Lower leg skin (tissue), 4 donors: ENCODE measurements around the gene TEX101. TPM values are rescaled to one million over a fixed set of nuclear protein-coding genes. Genes with fewer than 3 reads are reported as not detected.

ENCODE experiments used
- DNase-seq, 2 donors: peaks; one replicate each; pipeline ENCODE4 v3.0.0-alpha.2; 2019; ENCODE audit warnings: low spot score in 2 of 2
- H3K4me3 ChIP-seq: fragments of 200-600 bp; sonication (generic); 2 replicates; pipeline ENCODE4 v1.5.1; 2017; ENCODE audit warnings: mild to moderate bottlenecking, low read depth; ENCODE audit not compliant: poor library complexity, severe bottlenecking
- CTCF ChIP-seq, 3 donors: fragments of 450-650 bp; IDR thresholded peaks; one replicate each; pipeline ENCODE4 v1.5.1; 2016; ENCODE audit warnings: antibody characterized with exemption in 3 of 3, mild to moderate bottlenecking in 3 of 3, moderate library complexity in 2 of 3
- POLR2A ChIP-seq, 2 donors: fragments of 450-650 bp; IDR thresholded peaks; one replicate each; pipeline ENCODE4 v1.6.1; 2016 to 2017; ENCODE audit warnings: antibody characterized with exemption in 2 of 2, mild to moderate bottlenecking in 1 of 2, moderate library complexity in 1 of 2
- WGBS, 2 donors: methylation state at CpG; one replicate each; pipeline ENCODE4 v1.1.5; 2018; 5-methylcytosine and 5-hydroxymethylcytosine counted together
- intact Hi-C: fragments of 100-400 bp; cut with DNase I; formaldehyde crosslinking; loops from one replicate; pipeline ENCODE4 v1.15.0; 2023; ENCODE audit warnings: low total_unique reads
- total RNA-seq, 4 donors: library from RNA; depleted of rRNA; stranded (reverse); fragments of >200 nt; gene quantifications; one replicate each; pipeline ENCODE4 v1.1.0, GENCODE V29; 2016

Gene TEX101
- total RNA-seq, 4 donors from 2014 or later, result 0.74 TPM; not detected in 3

- H3K4me3 ChIP-seq, result peak within 1 kb of the TSS; percentile 32
- peak; percentile 74 to 94 for DNase-seq
- WGBS, 2 donors, result 21 to 27% methylated on average over 24 of the region's 24 CpGs
- intact Hi-C loops, result no loop called here
- no peak for TF ChIP-seq POLR2A (IDR thresholded peaks at IDR 0.05)
- TF ChIP-seq CTCF (IDR thresholded peaks at IDR 0.05), result no peak
Measured at GRCh38 chr19:43465468-43466120, 50.9 kb downstream of the TEX101 start, which contains the start of gene LYPD3. Gene LYPD3, minus strand, starts transcription at chr19:43465608. Its CDS starts 37 bp downstream, at chr19:43465571.

DNA sequence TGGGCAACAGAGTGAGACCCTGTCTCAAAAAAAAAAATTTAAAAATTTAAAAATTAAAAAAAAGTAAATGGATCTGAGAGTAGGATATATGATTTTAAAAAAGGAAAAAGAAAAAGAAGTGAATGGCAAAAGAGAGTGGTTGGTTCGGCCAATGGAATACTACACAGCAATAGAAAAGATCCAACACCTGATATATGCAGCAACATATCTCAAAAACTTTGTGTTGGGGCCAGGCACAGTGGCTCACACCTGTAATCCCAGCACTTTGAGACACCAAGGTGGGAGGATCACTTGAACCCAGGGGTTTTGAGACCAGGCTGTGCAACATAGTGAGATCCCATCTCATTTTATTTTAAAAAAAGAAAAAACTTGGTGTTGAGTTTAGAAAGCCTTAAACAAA, 52.1 kb downstream of the TEX101 start:
- 97 to 100% methylated on average over 1 of the region's 1 CpG for whole genome bisulfite sequencing, 2 donors
- no peak for DNase-seq
- TF ChIP-seq POLR2A (IDR thresholded peaks at IDR 0.05), result no peak
- no peak for TF ChIP-seq CTCF (IDR thresholded peaks at IDR 0.05)
- H3K4me3 ChIP-seq, result no peak overlapping the region
- intact Hi-C loops, result no loop called here

DNA sequence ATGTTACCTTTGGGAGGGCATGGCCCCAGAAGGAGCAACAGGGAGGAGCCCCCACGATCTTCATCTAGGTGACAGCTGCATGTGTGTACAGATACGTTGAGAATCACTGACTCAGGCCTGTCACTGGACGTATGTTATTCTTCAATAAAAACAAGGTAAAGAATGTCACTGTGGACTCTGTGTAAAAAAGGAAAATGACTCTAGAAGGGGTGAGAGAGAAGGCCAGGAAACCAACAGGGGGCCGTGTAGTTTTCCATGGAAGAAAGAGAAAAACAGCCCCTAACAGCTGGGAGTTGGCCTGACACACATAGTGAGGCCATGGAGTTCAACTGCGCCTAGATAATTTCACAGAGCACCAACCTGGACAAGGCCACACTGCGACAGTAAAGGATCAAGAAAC, 52.6 kb downstream of the TEX101 start:
- no peak for DNase-seq
- intact Hi-C loops, result no loop called here
- no peak overlapping the region for H3K4me3 ChIP-seq
- no peak for TF ChIP-seq POLR2A (IDR thresholded peaks at IDR 0.05)
- no peak for TF ChIP-seq CTCF (IDR thresholded peaks at IDR 0.05)
- 74 to 78% methylated on average over 6 of the region's 6 CpGs for WGBS, 2 donors

GRCh38 chr19:43467730-43468129, 53.0 kb downstream of the TEX101 start:
- no peak overlapping the region for H3K4me3 ChIP-seq
- DNase-seq, result no peak
- WGBS, 2 donors, result 74 to 78% methylated on average over 4 of the region's 4 CpGs
- intact Hi-C loops, result no loop called here
- TF ChIP-seq POLR2A (IDR thresholded peaks at IDR 0.05) (no peak), CTCF (IDR thresholded peaks at IDR 0.05) (no peak)

Other genes with a start within 250 kb of the TEX101 start
- gene PSG5, start 228.4 kb upstream of the TEX101 start, total RNA-seq, result 10 to 100 TPM in 1 of 4 donors, 1 to 10 TPM in 3; 1.5 to 11.2 (median 2.0) TPM
- gene PSG4, start 209.3 kb upstream of the TEX101 start, total RNA-seq, result 10 to 100 TPM in 1 of 4 donors, 1 to 10 TPM in 3; 3.5 to 21.8 (median 8.9) TPM
- gene PSG9, start 145.4 kb upstream of the TEX101 start, total RNA-seq, result not detected
- under 1 TPM in 3 of 4 donors, not detected in 1; 0.34 to 0.94 (median 0.63) TPM for gene CD177, start 61.2 kb upstream of the TEX101 start, total RNA-seq
- 100 to 1,000 TPM; 344 to 549 (median 466) TPM for gene LYPD3, start 50.7 kb downstream of the TEX101 start, total RNA-seq
- gene PHLDB3, start 89.9 kb downstream of the TEX101 start, total RNA-seq, result 100 to 1,000 TPM in 2 of 4 donors, 10 to 100 TPM in 2; 86.9 to 136 (median 114) TPM
- 10 to 100 TPM; 63.4 to 79.3 (median 72.8) TPM for gene ETHE1, start 112.3 kb downstream of the TEX101 start, total RNA-seq
- under 1 TPM in 3 of 4 donors, not detected in 1; 0.42 to 0.94 (median 0.88) TPM for gene ZNF575, start 118.3 kb downstream of the TEX101 start, total RNA-seq
- gene XRCC1, start 160.6 kb downstream of the TEX101 start, total RNA-seq, result 10 to 100 TPM; 27.9 to 37.6 (median 31.5) TPM
- 10 to 100 TPM in 1 of 4 donors, 1 to 10 TPM in 2, under 1 TPM in 1; 0.99 to 16.4 (median 3.1) TPM for gene PINLYP, start 160.9 kb downstream of the TEX101 start, total RNA-seq
- gene IRGQ, start 181.2 kb downstream of the TEX101 start, total RNA-seq, result 10 to 100 TPM; 17.4 to 38.9 (median 21.7) TPM
- 10 to 100 TPM in 3 of 4 donors, 1 to 10 TPM in 1; 4.8 to 16.8 (median 14.3) TPM for gene ZNF576, start 181.7 kb downstream of the TEX101 start, total RNA-seq
- under 1 TPM; 0.15 to 0.27 (median 0.17) TPM for gene SRRM5, start 197.2 kb downstream of the TEX101 start, total RNA-seq
- 10 to 100 TPM in 3 of 4 donors, 1 to 10 TPM in 1; 5.3 to 27.3 (median 15.1) TPM for gene ZNF428, start 204.7 kb downstream of the TEX101 start, total RNA-seq
- 10 to 100 TPM; 22.3 to 56.0 (median 29.6) TPM for gene CADM4, start 225.0 kb downstream of the TEX101 start, total RNA-seq